ENCODE results near the gene OVCA2. TPM values are rescaled to one million over a fixed set of nuclear protein-coding genes. Genes with fewer than 3 reads are reported as not detected.

The OVCA2 gene
- total RNA-seq, 1 donor from 2014 or later: 27.8 TPM

DNA sequence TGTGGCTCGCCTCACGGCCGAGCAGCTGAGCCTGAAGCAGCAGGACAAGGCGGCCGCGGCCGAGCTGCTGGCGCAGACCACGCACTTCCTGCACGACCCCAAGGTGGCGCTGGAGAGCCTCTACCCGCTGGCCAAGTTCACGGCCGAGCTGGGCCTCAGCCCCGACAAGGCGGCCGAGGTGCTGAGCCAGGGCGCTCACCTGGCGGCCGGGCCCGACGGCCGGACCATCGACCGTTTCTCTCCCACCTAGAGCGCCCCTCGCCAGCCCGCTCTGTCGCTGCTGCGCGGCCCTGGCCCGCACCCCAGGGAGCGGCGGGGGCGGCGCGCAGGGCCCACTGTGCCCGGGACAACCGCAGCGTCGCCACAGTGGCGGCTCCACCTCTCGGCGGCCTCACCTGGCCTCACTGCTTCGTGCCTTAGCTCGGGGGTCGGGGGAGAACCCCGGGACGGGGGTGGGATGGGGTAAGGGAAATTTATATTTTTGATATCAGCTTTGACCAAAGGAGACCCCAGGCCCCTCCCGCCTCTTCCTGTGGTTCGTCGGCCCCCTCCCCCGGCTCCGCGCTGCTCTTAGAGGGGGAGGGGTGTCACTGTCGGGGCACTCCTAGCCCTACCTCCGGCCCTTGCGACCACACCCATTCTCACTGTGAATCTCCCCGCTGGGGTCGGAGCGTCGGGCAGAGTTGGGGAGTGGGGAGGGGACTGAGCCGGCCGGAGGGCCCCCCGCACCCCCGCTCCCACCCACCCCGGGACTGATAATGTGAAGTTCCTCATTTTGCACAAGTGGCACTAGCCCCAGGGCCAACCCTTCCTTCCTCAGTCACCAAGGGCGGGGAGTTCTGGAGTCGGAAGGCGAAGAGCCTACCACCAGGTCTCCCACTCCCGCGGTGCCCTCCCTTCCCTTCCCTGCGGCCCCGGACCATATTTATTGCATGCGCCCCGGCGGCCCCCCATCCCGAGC lies 17.0 kb downstream of the OVCA2 start:
- no peak for DNase-seq (ENCODE audit: extremely low spot score, unreplicated experiment)
- Mint-ChIP-seq H3K4me3 (peak overlapping the region; percentile 78), H3K27me3 (peaks cover 24% of the 10 kb centered on the region), H3K9me3 (no peaks in the 10 kb centered on the region), H3K4me1 (ENCODE audit: unreplicated experiment) (peaks cover 20% of the 10 kb centered on the region), H3K36me3 (peaks cover 12% of the 10 kb centered on the region), H3K27ac (no peak overlapping the region)
- TF ChIP-seq CTCF (conservative IDR thresholded peaks at IDR 0.05): peak; percentile 75

- Mint-ChIP-seq H3K36me3 (peaks cover 21% of the 10 kb centered on the region), H3K27ac (peak overlapping the region; percentile 34)
- TF ChIP-seq CTCF (conservative IDR thresholded peaks at IDR 0.05): no peak
Measured at GRCh38 chr17:2059547-2060384, 17.9 kb downstream of the OVCA2 start.

DNA sequence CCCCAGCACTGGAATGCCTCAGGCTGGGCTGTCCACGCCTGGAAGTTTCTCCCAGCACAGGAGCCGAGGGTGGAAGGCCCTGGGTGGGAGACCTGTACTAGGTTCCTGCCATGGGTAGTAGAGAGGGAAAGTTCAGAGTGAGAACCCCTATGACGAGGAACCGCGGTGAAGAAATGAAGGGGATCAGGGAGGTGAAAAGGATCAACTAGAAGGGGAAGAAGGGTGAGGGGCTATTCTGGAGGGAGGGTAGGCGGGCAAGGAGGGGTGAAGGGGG lies 18.5 kb downstream of the OVCA2 start:
- no peaks in the 10 kb centered on the region for H3K9me3 Mint-ChIP-seq
- H3K4me1 Mint-ChIP-seq (ENCODE audit: unreplicated experiment): peaks cover 29% of the 10 kb centered on the region
- peak overlapping the region; percentile 51 for H3K4me3 Mint-ChIP-seq
- DNase-seq (ENCODE audit: extremely low spot score, unreplicated experiment): no peak
- peaks cover 24% of the 10 kb centered on the region for H3K36me3 Mint-ChIP-seq
- peaks cover 16% of the 10 kb centered on the region for H3K27me3 Mint-ChIP-seq
- peak overlapping the region; percentile 34 for H3K27ac Mint-ChIP-seq
- TF ChIP-seq CTCF (conservative IDR thresholded peaks at IDR 0.05): no peak

More at GRCh38 chr17:2059547-2060384, 17.9 kb downstream of the OVCA2 start:
- H3K4me3 Mint-ChIP-seq: peak overlapping the region; percentile 78
- no peak for DNase-seq (ENCODE audit: extremely low spot score, unreplicated experiment)
- peaks cover 17% of the 10 kb centered on the region for H3K27me3 Mint-ChIP-seq
- peaks cover 26% of the 10 kb centered on the region for H3K4me1 Mint-ChIP-seq (ENCODE audit: unreplicated experiment)
- no peaks in the 10 kb centered on the region for H3K9me3 Mint-ChIP-seq

DNA sequence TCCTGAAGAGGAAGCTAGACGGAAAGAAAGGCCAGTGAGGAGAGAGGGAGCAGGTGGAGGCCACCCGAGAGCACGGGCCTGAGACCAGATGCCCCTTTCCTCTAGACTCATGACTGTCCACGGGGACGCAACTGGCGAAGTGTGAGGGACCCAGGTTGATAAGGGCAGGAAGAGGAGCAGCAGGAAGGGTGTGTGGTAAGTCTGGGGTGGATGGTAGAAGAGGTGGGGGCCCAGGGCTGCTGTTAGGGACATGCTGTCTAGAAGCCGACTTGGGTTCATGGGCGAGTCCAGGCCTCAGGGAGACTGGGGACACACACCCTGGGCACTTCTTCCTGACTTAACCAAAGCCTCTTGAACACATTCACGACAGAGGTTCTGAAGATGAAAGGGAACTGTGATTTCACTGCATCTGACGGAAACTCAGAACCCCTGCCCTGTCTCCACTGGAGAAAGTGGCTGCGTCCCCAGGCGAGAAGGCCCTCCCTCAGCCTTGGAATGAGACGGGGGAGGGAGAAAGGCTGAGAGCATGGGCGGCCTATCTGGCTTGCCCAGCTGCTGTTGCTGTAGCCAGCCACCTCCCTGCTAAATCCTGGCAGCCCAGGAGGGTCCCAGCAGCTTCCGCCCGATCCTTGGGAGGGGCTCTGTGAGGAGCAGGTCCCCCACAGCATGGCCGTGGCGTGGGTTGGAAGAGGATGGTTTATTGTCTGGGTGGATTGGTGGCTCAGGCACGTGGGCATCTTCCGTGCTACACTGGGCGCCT lies 19.0 kb downstream of the OVCA2 start:
- Mint-ChIP-seq H3K9me3 (no peaks in the 10 kb centered on the region), H3K36me3 (peaks cover 24% of the 10 kb centered on the region), H3K27ac (peak overlapping the region; percentile 34), H3K4me1 (ENCODE audit: unreplicated experiment) (peaks cover 29% of the 10 kb centered on the region), H3K27me3 (peaks cover 16% of the 10 kb centered on the region), H3K4me3 (no peak overlapping the region)
- TF ChIP-seq CTCF (conservative IDR thresholded peaks at IDR 0.05): no peak
- DNase-seq (ENCODE audit: extremely low spot score, unreplicated experiment): no peak

DNA sequence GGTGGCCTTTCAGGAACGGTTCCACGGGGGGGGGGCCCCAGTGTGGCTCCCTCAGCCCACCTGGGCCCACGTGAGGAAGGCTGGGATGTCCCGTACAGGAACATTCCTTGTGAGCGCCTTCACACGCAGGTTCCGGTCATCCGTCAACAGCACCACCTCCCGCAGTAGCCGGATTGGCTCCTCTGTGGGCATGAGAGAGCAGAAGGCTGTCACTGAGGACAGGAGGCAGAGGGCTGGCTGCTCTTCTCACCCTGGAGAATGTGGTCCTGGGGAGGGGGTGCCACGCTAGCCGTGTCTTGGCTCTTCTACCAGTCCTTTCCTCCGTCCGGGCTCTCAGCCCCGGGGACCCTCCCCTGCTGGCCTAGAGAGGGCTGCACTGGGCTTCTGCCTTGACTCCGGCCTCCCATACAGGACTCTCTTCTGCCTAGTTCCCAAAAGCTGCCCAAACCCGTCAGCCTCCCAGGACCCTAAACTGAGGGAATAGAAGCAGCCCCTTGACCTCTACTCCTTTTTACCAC lies 19.7 kb downstream of the OVCA2 start:
- Mint-ChIP-seq H3K27me3 (peaks cover 16% of the 10 kb centered on the region), H3K27ac (no peak overlapping the region), H3K4me1 (ENCODE audit: unreplicated experiment) (peaks cover 29% of the 10 kb centered on the region), H3K36me3 (peaks cover 29% of the 10 kb centered on the region), H3K9me3 (no peaks in the 10 kb centered on the region), H3K4me3 (no peak overlapping the region)
- no peak for DNase-seq (ENCODE audit: extremely low spot score, unreplicated experiment)
- TF ChIP-seq CTCF (conservative IDR thresholded peaks at IDR 0.05): no peak
